Trophoblast cell (in vitro differentiated cells and primary cell): ENCODE data around the gene IQGAP1.
"Not testable (repeated sequence)": the region's sequence is repeated elsewhere in the genome, so short reads cannot be mapped to it uniquely, and the experiment has no call there.

Source experiments
- DNase-seq, 2 donors: peaks; one replicate each; pipeline ENCODE4 v3.0.0-alpha.2; 2016
- H2AFZ ChIP-seq: 2 replicates; pipeline ENCODE4 v1.6.1; 2013; ENCODE audit warnings: low read length, moderate library complexity, mild to moderate bottlenecking; ENCODE audit not compliant: insufficient read depth, poor library complexity
- H2AK5ac ChIP-seq: 2 replicates; pipeline ENCODE4 v1.6.1; 2013; ENCODE audit warnings: mild to moderate bottlenecking, low read length
- H2BK120ac ChIP-seq: 2 replicates; pipeline ENCODE4 v1.6.1; 2013; ENCODE audit warnings: low read length, mild to moderate bottlenecking, moderate library complexity; ENCODE audit not compliant: insufficient read depth, poor library complexity
- H2BK12ac ChIP-seq: 2 replicates; pipeline ENCODE4 v1.6.1; 2013; ENCODE audit warnings: mild to moderate bottlenecking, low read length, moderate library complexity
- H2BK5ac ChIP-seq: 2 replicates; pipeline ENCODE4 v1.6.1; 2013; ENCODE audit warnings: low read length, low read depth, moderate library complexity, mild to moderate bottlenecking; ENCODE audit not compliant: poor library complexity
- H3K14ac ChIP-seq: 2 replicates; pipeline ENCODE4 v1.6.1; 2013; ENCODE audit warnings: mild to moderate bottlenecking, low read length
- H3K18ac ChIP-seq: 2 replicates; pipeline ENCODE4 v1.6.1; 2013; ENCODE audit warnings: mild to moderate bottlenecking, low read length
- H3K23ac ChIP-seq: 2 replicates; pipeline ENCODE4 v1.6.1; 2013; ENCODE audit warnings: low read length
- H3K27ac ChIP-seq: 2 replicates; pipeline ENCODE4 v1.5.1; 2013; ENCODE audit warnings: low read depth, mild to moderate bottlenecking, inconsistent platforms, low read length, moderate library complexity
- H3K27me3 ChIP-seq: 2 replicates; pipeline ENCODE4 v1.6.1; 2013; ENCODE audit warnings: inconsistent platforms, mild to moderate bottlenecking, low read length, moderate library complexity; ENCODE audit not compliant: insufficient read depth
- H3K36me3 ChIP-seq, 2 experiments: 1 replicate in 1 of 2; 2 replicates in 1 of 2; pipeline ENCODE4 v1.6.1; 2013; ENCODE audit warnings: low read length in 2 of 2, mild to moderate bottlenecking in 2 of 2, moderate library complexity in 1 of 2; ENCODE audit not compliant: insufficient read depth in 2 of 2, control insufficient read depth in 1 of 2
- H3K4ac ChIP-seq: 2 replicates; pipeline ENCODE4 v1.6.1; 2013; ENCODE audit warnings: low read depth, mild to moderate bottlenecking, low read length, moderate library complexity
- H3K4me1 ChIP-seq, 2 experiments: 1 replicate in 1 of 2; 2 replicates in 1 of 2; pipeline ENCODE4 v1.6.1; 2013; ENCODE audit warnings: low read length in 2 of 2, mild to moderate bottlenecking in 2 of 2, moderate library complexity in 1 of 2; ENCODE audit not compliant: insufficient read depth in 2 of 2, control insufficient read depth in 1 of 2
- H3K4me2 ChIP-seq: 2 replicates; pipeline ENCODE4 v1.6.1; 2013; ENCODE audit warnings: inconsistent platforms, mild to moderate bottlenecking, low read length, moderate library complexity
- H3K4me3 ChIP-seq: 2 replicates; pipeline ENCODE4 v1.5.1; 2013; ENCODE audit warnings: mild to moderate bottlenecking, low read depth, low read length, inconsistent platforms
- H3K79me1 ChIP-seq: one replicate; pipeline ENCODE4 v1.6.1; 2013; ENCODE audit warnings: low read length
- H3K79me2 ChIP-seq: 2 replicates; pipeline ENCODE4 v1.6.1; 2013; ENCODE audit warnings: low read length, mild to moderate bottlenecking; ENCODE audit not compliant: control insufficient read depth, insufficient read depth, poor library complexity
- H3K9ac ChIP-seq: 2 replicates; pipeline ENCODE4 v1.6.1; 2013; ENCODE audit warnings: mild to moderate bottlenecking, low read length
- H3K9me3 ChIP-seq: 2 replicates; pipeline ENCODE4 v1.6.1; 2013; ENCODE audit warnings: low read depth, mild to moderate bottlenecking, control low read depth, inconsistent platforms, low read length; ENCODE audit not compliant: insufficient read depth
- H4K12ac ChIP-seq: 2 replicates; pipeline ENCODE4 v1.6.1; 2013; ENCODE audit warnings: low read depth, mild to moderate bottlenecking, low read length, moderate library complexity
- H4K8ac ChIP-seq: 2 replicates; pipeline ENCODE4 v1.6.1; 2013; ENCODE audit warnings: low read depth, mild to moderate bottlenecking, low read length, moderate library complexity
- H4K91ac ChIP-seq: one replicate; pipeline ENCODE4 v1.6.1; 2013; ENCODE audit warnings: low read depth, mild to moderate bottlenecking, low read length, moderate library complexity
- WGBS: extraction: QIAGEN DNeasy Blood & Tissue Kit; methylation state at CpG from one replicate; pipeline ENCODE4 v1.1.7; 2013; ENCODE audit warnings: missing lambda C conversion rate; ENCODE audit not compliant: insufficient read length, insufficient coverage; ENCODE audit errors: extremely low coverage; 5-methylcytosine and 5-hydroxymethylcytosine counted together

The IQGAP1 gene

DNA sequence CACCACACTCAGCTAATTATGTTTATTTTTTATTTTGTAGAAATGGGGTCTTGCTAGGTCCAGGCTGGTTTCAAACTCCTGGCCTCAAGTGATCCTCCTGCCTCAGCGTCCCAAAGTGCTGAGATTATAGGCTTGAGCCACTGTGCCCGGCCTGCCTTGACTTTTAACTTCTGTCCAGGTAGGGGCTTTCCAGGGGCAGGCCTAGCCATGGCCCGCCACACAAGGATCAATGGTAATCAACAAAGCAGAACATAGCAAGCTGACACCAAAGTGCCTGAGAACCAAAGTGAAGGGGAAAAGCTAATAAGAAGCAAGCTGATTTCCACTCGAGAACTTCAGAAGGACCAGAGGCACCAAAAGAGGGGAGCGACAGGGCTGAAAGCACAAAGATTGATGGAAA lies 132.3 kb downstream of the IQGAP1 start:
- no peak overlapping the region for H2AFZ ChIP-seq
- no peak overlapping the region for H3K4me3 ChIP-seq
- no peak for DNase-seq
- no peak overlapping the region for H4K8ac ChIP-seq
- H3K9ac ChIP-seq = no peak overlapping the region
- no peaks in the 10 kb centered on the region for H3K9me3 ChIP-seq
- no peak overlapping the region for H3K18ac ChIP-seq
- H3K4me1 ChIP-seq = no peaks in the 10 kb centered on the region
- no peaks in the 10 kb centered on the region for H3K36me3 ChIP-seq
- H4K12ac ChIP-seq = no peak overlapping the region
- H4K91ac ChIP-seq = no peak overlapping the region
- H3K27me3 ChIP-seq = no peaks in the 10 kb centered on the region
- no peak overlapping the region for H3K4me2 ChIP-seq
- H3K23ac ChIP-seq = no peak overlapping the region
- no peak overlapping the region for H3K4ac ChIP-seq
- H2BK5ac ChIP-seq = no peak overlapping the region
- WGBS = no CpG with 5 or more reads among the region's 5 CpGs
- H3K79me1 ChIP-seq = no peaks in the 10 kb centered on the region
- no peaks in the 10 kb centered on the region for H3K79me2 ChIP-seq
- H2BK120ac ChIP-seq = no peak overlapping the region
- no peak overlapping the region for H3K27ac ChIP-seq
- H3K14ac ChIP-seq = no peak overlapping the region
- no peak overlapping the region for H2BK12ac ChIP-seq
- H2AK5ac ChIP-seq = no peak overlapping the region

DNA sequence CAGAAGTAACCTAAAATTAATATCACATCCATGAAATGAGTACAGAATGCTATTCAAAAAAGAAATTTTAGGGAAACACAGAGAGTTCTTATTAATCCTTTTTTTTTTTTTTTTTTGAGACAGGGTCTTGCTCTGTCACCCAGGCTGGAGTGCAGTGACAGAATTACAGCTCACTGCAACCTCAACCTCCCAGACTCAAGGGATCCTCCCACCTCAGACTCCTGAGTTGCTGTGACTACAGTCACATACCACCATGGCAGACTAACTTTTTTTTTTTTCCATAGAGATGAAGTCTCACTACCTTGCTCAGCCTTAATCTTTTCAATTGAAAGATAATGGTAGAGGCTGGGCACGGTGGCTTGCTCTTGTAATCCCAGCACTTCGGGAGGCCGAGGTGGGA lies 135.3 kb downstream of the IQGAP1 start:
- H3K36me3 ChIP-seq = no peaks in the 10 kb centered on the region
- H2BK5ac ChIP-seq = no peak overlapping the region
- no peaks in the 10 kb centered on the region for H3K9me3 ChIP-seq
- no peaks in the 10 kb centered on the region for H3K79me1 ChIP-seq
- H3K14ac ChIP-seq = no peak overlapping the region
- no peak overlapping the region for H2BK12ac ChIP-seq
- no peak overlapping the region for H3K18ac ChIP-seq
- no peaks in the 10 kb centered on the region for H3K27me3 ChIP-seq
- no peak overlapping the region for H4K91ac ChIP-seq
- no peak overlapping the region for H2AFZ ChIP-seq
- DNase-seq = no peak
- no peak overlapping the region for H3K4me2 ChIP-seq
- no peaks in the 10 kb centered on the region for H3K79me2 ChIP-seq
- no peak overlapping the region for H3K27ac ChIP-seq
- no peak overlapping the region for H3K4me3 ChIP-seq
- no peak overlapping the region for H2AK5ac ChIP-seq
- H4K12ac ChIP-seq = no peak overlapping the region
- no peak overlapping the region for H2BK120ac ChIP-seq
- WGBS = no CpG with 5 or more reads among the region's 3 CpGs
- H3K4ac ChIP-seq = no peak overlapping the region
- no peaks in the 10 kb centered on the region for H3K4me1 ChIP-seq
- H3K23ac ChIP-seq = no peak overlapping the region
- H4K8ac ChIP-seq = no peak overlapping the region
- H3K9ac ChIP-seq = no peak overlapping the region

GRCh38 chr15:90524018-90524803 lies 136.2 kb downstream of the IQGAP1 start:
- H3K27ac ChIP-seq = not testable (repeated sequence)

DNA sequence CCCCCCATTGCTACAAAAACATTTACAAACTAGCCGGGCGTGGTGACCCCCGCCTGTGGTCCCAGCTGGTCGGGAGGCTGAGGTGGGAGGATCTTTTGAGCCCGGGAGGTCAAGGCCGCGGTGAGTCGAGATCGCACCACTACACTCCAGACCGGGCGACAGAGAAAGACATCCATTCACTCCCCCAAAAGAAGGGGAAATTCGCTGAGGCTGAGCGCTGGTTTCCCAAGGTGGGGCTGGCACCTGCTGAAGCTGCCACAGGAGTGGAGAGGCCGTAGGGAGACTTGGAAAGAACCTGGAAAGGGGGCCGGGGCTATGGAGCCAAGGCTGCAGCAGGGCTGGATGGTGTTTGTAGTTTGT lies 140.9 kb downstream of the IQGAP1 start:
- H3K36me3 ChIP-seq = no peaks in the 10 kb centered on the region
- peak overlapping the region; percentile 61 for H2BK12ac ChIP-seq
- peak overlapping the region; percentile 47 for H2BK120ac ChIP-seq
- peak overlapping the region; percentile 8 for H3K4ac ChIP-seq
- H3K4me2 ChIP-seq = peak overlapping the region; percentile 99
- no CpG with 5 or more reads among the region's 15 CpGs for WGBS
- no peak overlapping the region for H2AK5ac ChIP-seq
- peak overlapping the region; percentile 93 for H4K12ac ChIP-seq
- H4K91ac ChIP-seq = peak overlapping the region; percentile 91
- H3K9ac ChIP-seq = no peak overlapping the region
- H3K27ac ChIP-seq = peak overlapping the region; percentile 90
- peaks cover 14% of the 10 kb centered on the region for H3K79me2 ChIP-seq
- peaks cover 5 to 8% of the 10 kb centered on the region in 2 experiments for H3K4me1 ChIP-seq
- H4K8ac ChIP-seq = peak overlapping the region; percentile 98
- H3K4me3 ChIP-seq = peak overlapping the region; percentile 97
- DNase-seq = no peak
- H3K27me3 ChIP-seq = no peaks in the 10 kb centered on the region
- peak overlapping the region; percentile 31 for H3K14ac ChIP-seq
- peaks cover 14% of the 10 kb centered on the region for H3K79me1 ChIP-seq
- H2BK5ac ChIP-seq = peak overlapping the region; percentile 31
- peak overlapping the region; percentile 99 for H2AFZ ChIP-seq
- H3K9me3 ChIP-seq = no peaks in the 10 kb centered on the region
- H3K23ac ChIP-seq = no peak overlapping the region
- H3K18ac ChIP-seq = peak overlapping the region; percentile 46

More at GRCh38 chr15:90524018-90524803, 136.2 kb downstream of the IQGAP1 start:
- H2BK120ac ChIP-seq, H3K4me3 ChIP-seq, H4K91ac ChIP-seq, H3K14ac ChIP-seq, H3K27me3 ChIP-seq, H3K9me3 ChIP-seq, H2AK5ac ChIP-seq, H3K4ac ChIP-seq, H4K8ac ChIP-seq, H3K79me2 ChIP-seq, H3K79me1 ChIP-seq, H2AFZ ChIP-seq, H3K23ac ChIP-seq, H2BK5ac ChIP-seq, H3K4me2 ChIP-seq, H4K12ac ChIP-seq, H3K4me1 ChIP-seq, H2BK12ac ChIP-seq, H3K36me3 ChIP-seq, H3K18ac ChIP-seq, DNase-seq, H3K9ac ChIP-seq: not testable (repeated sequence)
- WGBS = no CpG with 5 or more reads among the region's 6 CpGs
